ENCODE data around the gene ABCC10.
"Not testable (repeated sequence)": the region's sequence is repeated elsewhere in the genome, so short reads cannot be mapped to it uniquely, and the experiment has no call there.

Gene ABCC10

DNA sequence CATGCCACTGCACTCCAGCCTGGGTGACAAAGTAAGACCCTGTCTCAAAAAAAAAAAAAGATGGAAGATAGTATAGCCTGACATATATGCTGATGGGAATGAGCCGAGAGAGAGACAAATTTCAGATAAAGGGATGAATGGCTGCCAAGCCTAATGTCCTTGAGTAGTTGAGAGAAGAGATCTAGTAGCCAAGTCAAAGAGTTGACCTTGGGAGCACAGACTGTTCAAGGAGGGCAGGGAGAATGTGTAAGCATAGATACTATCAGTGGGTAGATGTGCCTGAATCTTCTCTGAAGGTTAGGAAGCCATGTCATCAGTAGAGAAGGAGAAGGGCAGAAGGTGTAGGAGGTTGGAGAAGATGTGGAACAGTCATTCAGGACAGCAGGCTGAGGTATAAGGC lies 20.0 kb upstream of the ABCC10 start:
- Histone ChIP-seq H3K36me3 (no peaks in the 10 kb centered on the region), H3K4me3 (ENCODE audit: low read depth, low read length) (no peak overlapping the region)
- DNase-seq: no peak

DNA sequence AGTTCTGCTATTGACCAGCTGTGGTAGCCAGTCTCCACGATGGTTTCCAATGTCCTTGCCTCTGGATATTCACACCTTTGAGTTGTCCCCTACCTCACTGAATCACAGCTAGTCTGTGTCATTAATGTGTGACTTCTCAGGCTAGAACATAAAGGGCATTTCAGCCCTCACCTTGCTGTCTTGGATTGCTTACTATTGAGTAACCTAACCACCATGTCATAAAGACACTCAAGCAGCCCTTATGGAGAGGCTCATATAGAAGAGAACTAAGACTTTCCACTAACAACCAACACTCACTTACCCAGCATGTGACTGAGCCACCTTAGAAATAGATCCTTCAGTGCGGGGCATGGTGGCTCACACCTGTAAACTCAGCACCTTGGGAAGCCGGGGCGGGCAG lies 19.1 kb upstream of the ABCC10 start:
- TF ChIP-seq, protein P1, sequence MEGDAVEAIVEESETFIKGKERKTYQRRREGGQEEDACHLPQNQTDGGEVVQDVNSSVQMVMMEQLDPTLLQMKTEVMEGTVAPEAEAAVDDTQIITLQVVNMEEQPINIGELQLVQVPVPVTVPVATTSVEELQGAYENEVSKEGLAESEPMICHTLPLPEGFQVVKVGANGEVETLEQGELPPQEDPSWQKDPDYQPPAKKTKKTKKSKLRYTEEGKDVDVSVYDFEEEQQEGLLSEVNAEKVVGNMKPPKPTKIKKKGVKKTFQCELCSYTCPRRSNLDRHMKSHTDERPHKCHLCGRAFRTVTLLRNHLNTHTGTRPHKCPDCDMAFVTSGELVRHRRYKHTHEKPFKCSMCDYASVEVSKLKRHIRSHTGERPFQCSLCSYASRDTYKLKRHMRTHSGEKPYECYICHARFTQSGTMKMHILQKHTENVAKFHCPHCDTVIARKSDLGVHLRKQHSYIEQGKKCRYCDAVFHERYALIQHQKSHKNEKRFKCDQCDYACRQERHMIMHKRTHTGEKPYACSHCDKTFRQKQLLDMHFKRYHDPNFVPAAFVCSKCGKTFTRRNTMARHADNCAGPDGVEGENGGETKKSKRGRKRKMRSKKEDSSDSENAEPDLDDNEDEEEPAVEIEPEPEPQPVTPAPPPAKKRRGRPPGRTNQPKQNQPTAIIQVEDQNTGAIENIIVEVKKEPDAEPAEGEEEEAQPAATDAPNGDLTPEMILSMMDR (IDR thresholded peaks at IDR 0.05; ENCODE audit: low read depth, low read length): no peak
- DNase-seq: no peak
- H3K36me3 ChIP-seq: no peaks in the 10 kb centered on the region

More for the DNA sequence above, 20.0 kb upstream of the ABCC10 start:
- no peaks in the 10 kb centered on the region for H3K4me1 ChIP-seq
- TF ChIP-seq, protein P1 (IDR thresholded peaks at IDR 0.05; ENCODE audit: low read depth, low read length): no peak
- no peaks in the 10 kb centered on the region; the same call in 1 of the 2 replicates for H3K9me3 ChIP-seq
- no peaks in the 10 kb centered on the region for H3K27me3 ChIP-seq

DNA sequence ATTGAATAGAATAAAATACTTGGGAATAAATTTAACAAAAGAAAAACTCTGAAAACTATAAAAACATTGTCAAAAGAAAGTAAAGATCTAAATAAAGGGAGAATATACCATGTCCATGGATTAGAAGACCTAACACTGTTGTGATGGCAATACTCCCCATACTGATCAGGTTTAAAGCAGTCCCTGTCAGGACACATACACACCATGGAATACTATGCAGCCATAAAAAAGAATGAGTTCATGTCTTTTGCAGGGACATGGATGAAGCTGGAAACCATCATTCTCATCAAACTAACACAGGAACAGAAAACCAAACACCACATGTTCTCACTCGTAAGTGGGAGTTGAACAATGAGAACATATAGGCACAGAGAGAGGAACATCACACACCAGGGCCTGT lies 16.6 kb upstream of the ABCC10 start:
- H3K4me1 ChIP-seq; DNase-seq; H3K36me3 ChIP-seq; H3K9me3 ChIP-seq; H3K27me3 ChIP-seq; H3K4me3 ChIP-seq (ENCODE audit: low read depth, low read length): not testable (repeated sequence)

More for the DNA sequence above, 19.1 kb upstream of the ABCC10 start:
- H3K4me1 ChIP-seq: no peaks in the 10 kb centered on the region
- H3K4me3 ChIP-seq (ENCODE audit: low read depth, low read length): no peak overlapping the region
- no peaks in the 10 kb centered on the region for H3K27me3 ChIP-seq
- H3K9me3 ChIP-seq: no peaks in the 10 kb centered on the region; the same call in 1 of the 2 replicates

DNA sequence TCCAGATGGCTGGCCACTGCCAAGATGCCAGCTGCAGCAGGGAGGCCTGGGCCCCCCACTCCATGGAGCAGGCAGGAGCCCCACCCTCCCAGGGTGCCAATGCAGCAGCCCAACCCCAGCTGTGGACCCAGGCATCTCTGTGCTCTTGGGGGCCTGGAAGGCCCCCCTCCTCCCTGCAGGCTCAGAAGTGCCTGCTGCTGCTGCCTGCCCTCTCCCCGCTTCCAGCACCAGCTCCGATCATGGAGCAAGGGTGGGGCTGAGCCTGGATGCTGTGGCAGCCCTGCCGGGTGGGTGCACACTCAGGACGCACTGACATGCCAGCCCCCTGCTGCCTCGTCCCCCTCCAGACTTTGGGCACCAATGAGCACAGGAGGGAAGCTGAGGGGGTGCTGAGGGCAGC lies 14.8 kb upstream of the ABCC10 start:
- TF ChIP-seq, protein P1 (IDR thresholded peaks at IDR 0.05; ENCODE audit: low read depth, low read length): no peak
- no peak overlapping the region for H3K4me3 ChIP-seq (ENCODE audit: low read depth, low read length)
- H3K4me1 ChIP-seq: no peaks in the 10 kb centered on the region
- no peak for DNase-seq
- no peaks in the 10 kb centered on the region for H3K27me3 ChIP-seq
- H3K9me3 ChIP-seq: no peaks in the 10 kb centered on the region
- no peaks in the 10 kb centered on the region for H3K36me3 ChIP-seq

DNA sequence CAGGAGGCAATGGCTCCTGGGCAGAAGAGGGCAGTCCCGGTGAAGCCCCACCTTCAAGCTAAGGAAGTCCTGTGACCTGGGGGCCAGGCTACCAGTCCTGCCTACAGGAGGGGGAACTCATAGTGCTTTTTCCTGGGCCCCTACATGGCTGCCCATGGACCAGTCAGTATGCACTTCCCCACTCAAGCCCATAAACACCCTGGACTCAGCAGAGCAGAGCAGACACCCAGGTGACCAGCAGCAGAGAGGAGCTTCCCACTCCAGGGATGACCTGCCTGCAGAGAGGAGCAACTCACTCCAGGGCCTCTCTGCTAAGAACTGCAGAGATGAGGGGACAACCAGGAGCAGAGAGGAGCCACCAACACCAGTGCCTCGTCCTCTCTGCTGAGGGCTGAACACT lies 14.3 kb upstream of the ABCC10 start:
- TF ChIP-seq, protein P1 (IDR thresholded peaks at IDR 0.05; ENCODE audit: low read depth, low read length): no peak
- no peak overlapping the region for H3K4me3 ChIP-seq (ENCODE audit: low read depth, low read length)
- no peaks in the 10 kb centered on the region for H3K9me3 ChIP-seq
- DNase-seq: no peak
- no peaks in the 10 kb centered on the region for H3K36me3 ChIP-seq
- H3K27me3 ChIP-seq: no peaks in the 10 kb centered on the region
- H3K4me1 ChIP-seq: no peaks in the 10 kb centered on the region

DNA sequence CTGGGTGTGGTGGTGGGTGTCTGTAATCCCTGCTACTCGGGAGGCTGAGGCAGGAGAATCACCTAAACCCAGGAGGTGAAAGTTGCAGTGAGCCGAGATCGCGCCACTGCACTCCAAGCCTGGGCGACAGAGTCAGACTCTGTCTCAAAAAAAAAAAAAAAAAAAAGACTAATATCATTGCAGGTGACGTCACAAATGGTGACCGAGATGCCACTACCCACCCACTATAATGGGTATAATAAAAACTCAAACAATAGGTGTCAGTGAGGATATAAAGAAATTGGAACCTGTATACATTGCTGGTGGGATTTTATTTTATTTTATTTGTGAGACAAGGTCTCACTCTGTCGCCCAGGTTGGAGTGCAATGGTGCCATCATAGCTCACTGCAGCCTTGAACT lies 12.1 kb upstream of the ABCC10 start:
- H3K4me1 ChIP-seq; H3K9me3 ChIP-seq; DNase-seq; H3K36me3 ChIP-seq; H3K4me3 ChIP-seq (ENCODE audit: low read depth, low read length); H3K27me3 ChIP-seq: not testable (repeated sequence)

DNA sequence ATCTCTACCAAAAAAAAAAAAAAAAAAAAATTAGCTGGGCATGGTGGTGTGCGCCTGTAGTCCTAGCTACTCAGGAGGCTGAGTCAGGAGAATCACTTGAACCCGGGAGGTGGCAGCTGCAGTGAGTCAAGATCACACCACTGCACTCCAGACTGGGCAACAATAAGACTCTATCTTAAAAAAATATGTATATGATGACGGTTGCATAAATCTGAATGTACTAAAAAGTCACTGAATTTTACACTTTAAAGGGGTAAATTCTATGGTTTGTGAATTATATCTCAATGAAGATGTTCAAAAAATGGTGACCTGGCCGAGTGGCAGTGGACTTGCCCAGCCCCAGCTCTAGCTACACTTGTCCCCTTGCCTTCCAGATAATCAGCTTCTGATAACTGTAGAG lies 10.4 kb upstream of the ABCC10 start:
- TF ChIP-seq, protein P1 (IDR thresholded peaks at IDR 0.05; ENCODE audit: low read depth, low read length): no peak
- H3K4me1 ChIP-seq: no peaks in the 10 kb centered on the region
- no peaks in the 10 kb centered on the region for H3K9me3 ChIP-seq
- no peaks in the 10 kb centered on the region for H3K36me3 ChIP-seq
- DNase-seq: no peak
- 0 out of 2 replicates have a peak, but pooled peaks cover 2% of the 10 kb centered on the region for H3K27me3 ChIP-seq
- H3K4me3 ChIP-seq (ENCODE audit: low read depth, low read length): no peak overlapping the region

All from BE2C (cell line).